GM21390 (cell line): ENCODE results near the gene CD40.
"Not testable (repeated sequence)": the region's sequence is repeated elsewhere in the genome, so short reads cannot be mapped to it uniquely, and the experiment has no call there.

Experiments
- ATAC-seq: cut with Tn5 transposase; IDR thresholded peaks from one replicate; pipeline ENCODE4 v1.9.1; 2021; ENCODE audit not compliant: unreplicated experiment

The CD40 gene

DNA sequence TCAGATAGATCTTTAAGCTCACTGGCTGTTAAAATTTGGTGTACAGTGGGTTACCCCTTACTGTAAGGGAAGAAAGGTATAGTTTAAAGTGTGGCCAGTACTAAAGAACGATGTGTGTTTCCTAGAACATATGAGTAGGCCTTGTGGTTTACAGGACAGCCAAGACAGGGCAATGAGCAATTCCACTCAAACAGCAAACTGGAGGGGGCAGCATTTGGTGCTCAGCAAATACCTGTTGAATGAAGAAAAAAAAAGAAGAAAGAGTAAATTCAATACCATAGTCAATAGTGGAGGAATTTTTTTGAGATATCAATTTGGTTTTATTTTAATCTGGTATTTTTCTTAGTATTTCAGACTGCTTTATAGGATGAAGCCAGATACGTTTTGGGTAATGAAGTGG lies 24.6 kb upstream of the CD40 start:
- ATAC-seq, result no peak

DNA sequence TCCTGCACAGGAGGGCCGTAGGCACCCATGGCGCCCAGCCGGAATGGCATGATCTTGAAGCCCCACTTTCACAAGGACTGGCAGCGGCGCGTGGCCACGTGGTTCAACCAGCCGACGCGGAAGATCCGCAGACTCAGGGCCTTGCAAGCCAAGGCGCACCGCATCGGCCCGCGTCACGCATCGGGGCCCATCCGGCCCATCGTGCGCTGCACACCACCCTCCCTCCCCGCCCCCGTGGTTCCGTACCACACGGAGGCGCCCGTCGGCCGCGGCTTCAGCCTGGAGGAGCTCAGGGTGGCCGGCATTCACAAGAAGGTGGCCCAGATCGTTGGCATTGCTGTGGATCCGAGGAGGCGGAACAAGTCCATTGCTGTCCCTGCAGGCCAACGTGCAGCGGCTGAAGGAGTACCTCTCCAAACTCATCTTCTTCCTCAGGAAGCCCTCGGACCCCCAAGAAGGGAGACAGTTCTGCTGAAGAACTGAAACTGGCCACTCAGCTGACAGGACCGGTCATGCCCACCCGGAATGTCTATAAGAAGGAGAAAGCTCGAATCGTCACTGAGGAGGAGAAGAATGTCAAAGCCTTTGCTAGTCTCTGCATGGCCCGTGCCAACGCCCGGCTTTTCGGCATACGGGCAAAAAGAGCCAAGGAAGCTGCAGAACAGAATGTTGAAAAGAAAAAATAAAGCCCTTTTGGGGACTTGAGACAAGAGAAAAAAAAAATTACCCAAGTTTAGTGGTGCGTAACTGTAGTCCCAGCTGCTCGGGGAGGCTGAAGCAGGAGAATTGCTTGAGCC lies 18.4 kb upstream of the CD40 start:
- ATAC-seq, result no peak

GRCh38 chr20:46100444-46100843 lies 17.7 kb upstream of the CD40 start:
- ATAC-seq, result not testable (repeated sequence)

GRCh38 chr20:46100988-46101387 lies 17.1 kb upstream of the CD40 start:
- no peak for ATAC-seq

DNA sequence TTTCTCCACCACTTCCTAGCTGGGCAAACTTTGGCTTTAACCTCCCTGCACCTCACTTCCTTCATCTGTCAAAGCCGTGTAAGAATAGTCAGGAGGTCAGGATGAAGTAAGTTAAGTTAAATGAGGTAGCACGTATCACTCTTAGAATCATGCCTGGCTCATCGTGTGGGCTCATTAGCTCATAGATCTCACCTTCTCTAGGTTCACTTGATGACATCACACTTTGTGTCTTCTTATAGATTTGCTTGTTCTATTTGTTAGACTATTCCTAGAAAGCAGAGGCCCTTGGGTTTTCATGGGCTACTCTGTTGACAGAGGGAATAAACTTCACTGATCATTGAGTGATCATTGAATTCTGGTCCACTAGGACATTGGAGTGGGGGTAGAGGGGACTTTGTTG lies 16.2 kb upstream of the CD40 start:
- no peak for ATAC-seq

- no peak for ATAC-seq
These were observed 15.2 kb upstream of the CD40 start for GRCh38 chr20:46102940-46103339.

GRCh38 chr20:46104262-46104661 lies 13.9 kb upstream of the CD40 start:
- no peak for ATAC-seq

DNA sequence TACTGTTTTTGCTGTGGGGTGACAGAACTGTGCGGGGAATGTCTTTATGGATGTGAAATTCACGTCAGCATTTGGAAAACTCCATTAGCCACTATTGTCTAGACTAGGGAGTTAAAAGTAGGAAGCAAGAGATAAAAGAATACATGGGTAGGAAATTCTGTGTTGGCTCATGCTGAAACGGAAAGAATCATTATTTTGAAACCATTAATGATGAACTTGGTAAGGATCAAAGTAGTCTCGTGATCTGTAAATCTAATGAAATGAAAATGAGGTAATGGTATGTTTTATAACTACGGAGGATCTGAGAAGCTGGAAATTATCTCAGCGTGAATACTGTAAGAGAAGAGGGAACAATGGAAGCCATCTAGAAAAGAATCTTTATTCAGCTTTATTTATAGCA lies 11.1 kb upstream of the CD40 start:
- ATAC-seq, result no peak

GRCh38 chr20:46108435-46108841 lies 9.7 kb upstream of the CD40 start:
- peak; percentile 84 for ATAC-seq

GRCh38 chr20:46108976-46109375 lies 9.1 kb upstream of the CD40 start:
- ATAC-seq, result no peak

DNA sequence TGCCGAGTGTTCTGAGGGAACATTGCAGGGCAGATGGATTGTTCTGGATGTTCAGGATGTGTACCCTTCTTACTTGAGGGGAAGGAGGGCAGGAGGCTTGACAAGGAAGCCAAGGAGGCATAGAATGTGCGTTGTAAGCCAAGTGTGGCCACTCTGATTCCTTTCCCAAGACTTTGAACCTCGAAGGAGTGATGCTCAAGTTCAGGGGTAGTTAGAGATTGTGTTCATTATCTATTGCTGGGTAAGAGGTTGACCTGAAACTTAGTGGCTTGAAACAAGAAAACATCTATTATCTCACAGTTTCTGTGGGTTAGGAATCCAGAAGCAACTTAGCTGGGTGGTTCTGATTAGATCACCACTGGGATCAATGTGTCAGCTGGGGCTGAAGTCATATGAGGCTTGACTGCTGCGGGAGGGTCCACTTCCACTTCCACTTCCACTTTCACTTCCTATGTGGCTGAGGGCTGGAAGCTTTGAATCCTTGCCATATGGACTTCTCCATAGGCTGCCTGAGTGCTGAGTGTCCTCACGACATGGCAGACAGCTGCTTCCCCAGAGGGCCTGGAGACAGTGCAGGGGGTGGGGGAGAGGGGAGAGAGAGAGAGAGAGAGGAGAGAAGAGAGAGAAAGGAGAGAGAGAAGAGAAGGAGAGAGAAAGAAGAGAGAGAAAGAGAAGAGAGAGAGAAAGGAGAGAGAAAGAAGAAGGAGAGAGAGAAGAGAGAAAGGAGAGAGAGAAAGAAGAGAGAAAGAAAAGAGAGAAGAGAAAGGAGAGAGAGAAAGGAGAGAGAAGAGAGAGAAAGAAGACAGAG lies 6.9 kb upstream of the CD40 start:
- peak; percentile 48 for ATAC-seq

- ATAC-seq, result no peak
These were observed 6.3 kb upstream of the CD40 start for GRCh38 chr20:46111836-46112212.

DNA sequence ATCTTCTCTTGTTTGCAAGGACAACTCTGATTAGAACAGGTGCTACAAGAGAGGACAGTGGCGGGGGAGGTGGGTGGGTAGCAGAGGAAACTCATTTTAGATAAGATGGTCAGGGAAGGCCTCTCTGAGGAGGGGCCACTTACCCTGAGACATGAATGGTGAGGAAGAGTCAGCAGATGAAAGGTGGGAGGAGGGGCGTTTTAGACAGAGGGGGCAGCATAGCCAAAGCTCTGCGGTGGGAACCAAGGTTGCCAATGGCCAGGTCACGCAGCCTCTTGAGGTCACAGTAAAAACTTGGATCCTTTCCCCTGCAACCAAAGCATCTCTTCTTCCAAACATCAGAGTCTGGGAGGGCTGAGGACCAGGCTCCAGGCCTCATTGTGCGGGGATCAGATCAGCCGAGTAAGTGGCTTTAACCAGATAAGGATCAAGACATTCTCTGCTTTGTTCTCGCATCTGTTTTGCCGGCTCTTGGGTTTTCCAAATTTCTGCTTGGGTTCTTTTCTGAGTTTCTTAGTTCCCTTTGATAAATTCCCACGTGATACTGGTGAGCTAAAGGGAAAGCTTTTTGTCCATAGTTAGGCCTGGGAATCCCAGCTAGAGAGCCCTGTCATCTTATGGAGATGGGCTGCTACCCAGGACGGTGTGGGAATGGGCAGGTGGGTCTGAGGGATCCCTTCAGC lies 5.5 kb upstream of the CD40 start:
- no peak for ATAC-seq

- no peak for ATAC-seq
These were observed 5.0 kb upstream of the CD40 start for GRCh38 chr20:46113113-46113470.

- no peak for ATAC-seq
These were observed 3.7 kb upstream of the CD40 start for GRCh38 chr20:46114449-46114848.

DNA sequence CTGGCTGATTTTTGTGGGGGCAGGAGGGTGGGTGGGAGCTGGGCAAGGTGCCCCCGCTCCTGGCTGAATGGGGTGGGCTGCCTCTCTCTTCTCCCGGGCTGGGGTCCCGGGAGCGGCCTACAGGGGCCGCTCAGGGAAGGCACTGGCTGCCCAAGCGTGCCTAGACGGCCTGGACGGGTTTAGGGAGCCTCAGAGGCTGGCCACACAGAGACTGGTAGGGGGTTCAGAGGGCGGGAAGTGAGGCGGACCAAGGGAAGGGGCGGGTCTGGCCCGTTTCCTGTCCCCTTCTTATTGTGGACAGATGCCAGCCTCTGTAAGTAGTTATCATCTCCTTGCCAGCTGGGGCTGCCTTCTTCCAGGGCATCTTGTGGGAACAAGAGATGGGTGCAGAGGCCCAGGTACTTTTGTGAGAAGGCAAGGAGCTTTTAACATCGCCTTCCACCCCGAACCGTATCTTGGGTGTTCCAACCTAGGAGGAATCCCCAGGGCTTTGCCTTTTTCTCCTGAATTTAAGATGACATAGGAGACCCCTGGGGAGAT lies 437 bp downstream of the CD40 start:
- peak; percentile 41 for ATAC-seq

GRCh38 chr20:46119028-46119546 lies 973 bp downstream of the CD40 start:
- ATAC-seq, result peak; percentile 33

- ATAC-seq, result no peak
These were observed 1.4 kb downstream of the CD40 start for GRCh38 chr20:46119547-46119946.

DNA sequence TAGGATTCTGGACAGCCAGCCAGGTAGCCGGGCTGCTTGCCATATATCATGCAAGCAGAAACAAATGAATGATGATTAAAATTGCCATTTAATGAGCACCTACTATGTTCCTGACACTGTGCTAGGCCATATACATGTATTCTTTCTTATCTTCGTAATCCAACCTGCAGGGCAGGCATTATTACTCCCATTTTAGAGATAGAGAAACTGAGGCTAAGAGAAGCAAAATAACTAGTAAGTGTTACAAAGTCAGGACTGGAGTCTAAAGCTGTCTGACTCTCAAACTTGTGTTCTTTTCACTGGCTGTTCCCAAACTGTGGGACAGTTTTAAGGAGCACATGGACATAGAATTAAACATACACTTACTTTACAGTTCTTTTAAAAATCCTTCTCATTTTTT lies 2.0 kb downstream of the CD40 start:
- no peak for ATAC-seq

GRCh38 chr20:46121184-46121930 lies 3.2 kb downstream of the CD40 start:
- ATAC-seq, result no peak

DNA sequence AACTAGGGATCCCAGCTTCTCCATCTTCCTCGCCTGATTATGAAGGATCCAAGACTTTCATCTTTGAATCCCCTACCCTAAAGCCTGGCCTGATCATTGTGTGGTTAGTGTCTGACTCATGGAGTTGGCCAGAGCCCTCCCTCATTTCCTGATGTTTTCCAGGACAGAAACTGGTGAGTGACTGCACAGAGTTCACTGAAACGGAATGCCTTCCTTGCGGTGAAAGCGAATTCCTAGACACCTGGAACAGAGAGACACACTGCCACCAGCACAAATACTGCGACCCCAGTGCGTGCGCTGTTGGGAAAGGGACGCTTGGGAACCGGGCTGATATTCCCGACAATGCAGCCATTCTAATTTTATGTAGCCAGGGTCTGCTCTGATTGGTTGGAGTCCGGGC lies 4.0 kb downstream of the CD40 start:
- ATAC-seq, result no peak
